Cerebellar cortex (tissue), 1 donor: Measurements from ENCODE around the gene MLEC.
A peak's percentile ranks its signal among the peaks of the same experiment; 100 is the strongest.

Experiments
- DNase-seq: peaks from one replicate; pipeline ENCODE4 v3.0.0-alpha.2; 2015; ENCODE audit warnings: low spot score

Gene MLEC

GRCh38 chr12:120692524-120693033, 5.6 kb downstream of the MLEC start:
- DNase-seq, result no peak

GRCh38 chr12:120693848-120694247, 6.9 kb downstream of the MLEC start:
- no peak for DNase-seq

GRCh38 chr12:120696626-120697025, 9.7 kb downstream of the MLEC start:
- no peak for DNase-seq

- no peak for DNase-seq
Measured at GRCh38 chr12:120697344-120697743, 10.4 kb downstream of the MLEC start.

GRCh38 chr12:120698665-120699064, 11.7 kb downstream of the MLEC start:
- DNase-seq, result no peak

- no peak for DNase-seq
Measured at GRCh38 chr12:120699553-120699952, 12.6 kb downstream of the MLEC start.

GRCh38 chr12:120700886-120701285, 13.9 kb downstream of the MLEC start:
- no peak for DNase-seq

- no peak for DNase-seq
Measured at GRCh38 chr12:120702637-120703036, 15.7 kb downstream of the MLEC start.

- no peak for DNase-seq
Measured at GRCh38 chr12:120703311-120703942, 16.5 kb downstream of the MLEC start.

- DNase-seq, result peak; percentile 85
Measured at GRCh38 chr12:120705618-120706017, 18.7 kb downstream of the MLEC start.

- DNase-seq, result no peak
Measured at GRCh38 chr12:120706029-120706428, 19.1 kb downstream of the MLEC start.

- DNase-seq, result no peak
Measured at GRCh38 chr12:120708651-120709050, 21.7 kb downstream of the MLEC start.

GRCh38 chr12:120710031-120710804, 23.3 kb downstream of the MLEC start, which contains the start of gene UNC119B:
TSS of gene UNC119B (plus strand) at chr12:120710458. CDS start at chr12:120710475, 17 bp downstream.
- DNase-seq, result peak; percentile 61

- DNase-seq, result peak; percentile 38
Measured at GRCh38 chr12:120710805-120711296, 23.9 kb downstream of the MLEC start.

GRCh38 chr12:120711411-120711810, 24.5 kb downstream of the MLEC start:
- peak; percentile 35 for DNase-seq

- DNase-seq, result no peak
Measured at GRCh38 chr12:120712610-120713009, 25.7 kb downstream of the MLEC start.

GRCh38 chr12:120713861-120714482, 27.0 kb downstream of the MLEC start:
- DNase-seq, result peak; percentile 91

- DNase-seq, result no peak
Measured at GRCh38 chr12:120718055-120718454, 31.1 kb downstream of the MLEC start.

- no peak for DNase-seq
Measured at GRCh38 chr12:120719072-120719471, 32.1 kb downstream of the MLEC start.

- DNase-seq, result no peak
Measured at GRCh38 chr12:120719496-120720233, 32.7 kb downstream of the MLEC start.

- DNase-seq, result no peak
Measured at GRCh38 chr12:120720234-120720986, 33.5 kb downstream of the MLEC start.
